SKM-1 (cell line): Measurements from ENCODE around the gene MND1.

Source experiments
- DNase-seq: peaks from one replicate; lab custom pipeline; 2025; ENCODE audit not compliant: unreplicated experiment; lab: John Stamatoyannopoulos, UW

MND1 gene

GRCh38 chr4:153344131-153345011 lies at the start of gene MND1:
Gene MND1 (plus strand): TSS chr4:153344688. CDS start chr4:153344738, 50 bp downstream.
- DNase-seq, result peak; percentile 82

GRCh38 chr4:153295131-153295755 lies 49.2 kb upstream of the MND1 start:
- no peak for DNase-seq

GRCh38 chr4:153296040-153296823 lies 48.3 kb upstream of the MND1 start:
- DNase-seq, result no peak

GRCh38 chr4:153297116-153297515 lies 47.4 kb upstream of the MND1 start:
- no peak for DNase-seq

GRCh38 chr4:153310793-153311192 lies 33.7 kb upstream of the MND1 start:
- DNase-seq, result no peak

DNA sequence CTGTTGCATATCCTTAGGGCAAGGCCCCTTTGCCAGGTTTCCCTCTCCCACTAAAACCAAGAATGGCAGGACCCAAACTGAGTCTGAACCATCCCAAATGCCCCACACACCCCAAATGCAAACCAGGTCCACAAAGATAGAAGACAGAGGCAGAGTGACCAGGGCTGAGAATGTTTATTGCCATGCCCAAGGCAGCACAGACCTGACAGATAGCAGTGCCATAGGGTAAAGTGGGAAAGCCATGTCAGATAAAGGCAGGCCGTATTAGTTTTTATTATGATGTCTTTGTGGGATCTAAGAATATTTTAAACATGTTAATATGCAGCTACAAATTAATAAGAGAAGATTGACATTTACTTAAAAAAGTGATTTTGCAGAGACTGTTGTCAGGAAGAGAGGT lies 29.6 kb upstream of the MND1 start:
- DNase-seq, result no peak

DNA sequence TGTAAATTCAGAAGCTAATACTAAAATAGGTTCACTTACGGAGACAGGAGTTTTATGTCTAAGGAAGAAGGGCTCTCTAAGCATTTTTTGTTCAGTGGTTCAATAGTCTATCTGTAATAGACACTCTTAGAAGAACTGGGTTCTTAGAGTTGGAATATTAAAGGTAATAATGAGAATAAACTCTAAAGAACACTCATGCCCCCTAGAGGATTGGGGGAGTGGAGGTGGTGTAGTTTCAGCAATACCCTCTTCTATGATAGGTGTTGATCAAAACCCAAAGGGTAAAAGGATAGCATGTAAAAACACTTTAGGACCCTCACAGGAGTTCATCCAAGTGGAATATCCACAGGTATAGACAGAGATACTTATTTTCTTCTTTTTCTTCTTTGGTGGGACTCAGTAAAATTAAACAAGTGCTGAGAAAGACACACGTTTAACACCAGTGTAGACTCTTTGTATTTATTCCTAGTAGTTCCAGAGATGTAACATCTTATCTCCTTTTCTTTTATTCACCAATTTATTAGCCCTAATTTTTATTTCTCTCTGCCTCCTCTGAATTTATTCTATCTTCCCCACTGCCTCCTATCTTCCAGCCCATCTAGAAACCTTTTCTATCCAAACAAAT lies 25.7 kb upstream of the MND1 start:
- peak; percentile 19 for DNase-seq

GRCh38 chr4:153322791-153323190 lies 21.7 kb upstream of the MND1 start:
- DNase-seq, result no peak

GRCh38 chr4:153324046-153324445 lies 20.4 kb upstream of the MND1 start:
- no peak for DNase-seq

- no peak for DNase-seq
Measured at GRCh38 chr4:153325558-153325957, 18.9 kb upstream of the MND1 start.

DNA sequence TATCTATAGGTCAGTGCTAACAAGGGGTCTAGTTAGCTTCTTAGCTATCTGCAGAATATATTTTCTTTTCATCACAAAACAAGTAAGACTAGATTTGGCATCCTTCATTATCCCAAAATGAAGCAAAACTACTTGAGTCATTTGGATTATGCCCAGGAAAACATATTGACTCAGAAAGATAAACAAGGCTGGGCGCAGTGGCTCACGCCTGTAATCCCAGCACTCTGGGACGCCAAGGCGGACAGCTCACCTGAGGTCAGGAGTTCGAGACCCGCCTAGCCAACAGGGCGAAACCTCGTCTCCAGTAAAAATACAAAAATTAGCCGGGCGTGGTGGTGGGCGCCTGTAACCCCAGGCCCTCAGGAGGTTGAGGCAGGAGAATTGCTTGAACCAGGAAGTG lies 18.0 kb upstream of the MND1 start:
- DNase-seq, result no peak

DNA sequence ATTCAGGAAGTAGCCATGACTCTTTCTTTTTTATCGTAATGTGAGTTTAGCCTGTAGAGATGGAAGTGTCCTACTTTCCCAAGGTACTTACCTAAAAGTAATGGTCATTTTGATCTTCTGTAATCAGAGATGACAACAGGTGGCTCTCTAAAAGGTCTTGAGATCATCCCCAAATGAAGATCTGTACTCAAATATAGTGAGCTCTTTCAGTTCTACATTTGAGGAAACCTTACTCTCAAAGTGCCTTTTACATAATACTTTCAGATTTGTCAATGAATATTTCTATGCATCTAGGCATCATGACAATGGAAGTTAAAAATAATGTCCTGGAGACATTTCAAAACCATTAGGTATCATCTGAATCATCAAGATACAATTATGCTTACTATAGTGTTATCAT lies 17.2 kb upstream of the MND1 start:
- DNase-seq, result no peak

DNA sequence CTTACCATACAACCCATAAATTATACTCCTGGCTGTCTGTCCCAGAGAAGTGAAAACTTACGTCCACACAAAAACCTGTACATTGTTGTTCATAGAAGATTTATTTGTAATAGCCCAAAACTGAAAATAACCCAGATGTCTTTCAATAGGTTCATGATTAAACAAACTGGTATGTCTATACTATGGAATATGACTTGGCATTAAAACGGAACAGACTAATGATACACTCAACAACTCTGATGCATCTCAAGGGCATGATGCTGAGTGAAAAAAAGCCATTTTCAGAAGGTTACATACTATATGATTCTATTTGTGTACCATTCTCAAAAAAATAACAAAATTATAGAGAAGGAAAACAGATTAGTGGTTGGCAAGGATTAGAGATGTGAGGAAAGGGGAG lies 11.6 kb upstream of the MND1 start:
- no peak for DNase-seq

- no peak for DNase-seq
Measured at GRCh38 chr4:153333874-153334273, 10.6 kb upstream of the MND1 start.

DNA sequence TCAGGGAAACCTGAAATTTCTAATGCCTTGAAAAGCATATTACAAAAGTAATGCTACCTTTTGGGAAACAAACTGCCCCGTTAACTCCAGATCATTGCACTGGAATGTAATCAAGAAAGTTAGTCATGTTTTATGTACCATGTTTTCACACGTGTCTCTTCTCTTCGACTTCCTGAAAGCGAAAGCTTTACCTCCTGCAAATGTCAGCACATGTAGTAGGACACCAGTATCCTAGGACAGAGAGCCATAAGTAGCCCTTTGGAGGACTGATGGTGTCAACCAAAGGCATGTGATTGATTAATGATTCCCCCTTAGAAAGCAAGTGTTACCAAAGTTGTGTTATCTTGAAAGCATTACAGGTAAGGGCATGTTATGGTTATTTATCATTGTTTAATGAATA lies 8.8 kb upstream of the MND1 start:
- no peak for DNase-seq

- no peak for DNase-seq
Measured at GRCh38 chr4:153337686-153338085, 6.8 kb upstream of the MND1 start.

- peak; percentile 57 for DNase-seq
Measured at GRCh38 chr4:153341575-153342090, 2.9 kb upstream of the MND1 start.

DNA sequence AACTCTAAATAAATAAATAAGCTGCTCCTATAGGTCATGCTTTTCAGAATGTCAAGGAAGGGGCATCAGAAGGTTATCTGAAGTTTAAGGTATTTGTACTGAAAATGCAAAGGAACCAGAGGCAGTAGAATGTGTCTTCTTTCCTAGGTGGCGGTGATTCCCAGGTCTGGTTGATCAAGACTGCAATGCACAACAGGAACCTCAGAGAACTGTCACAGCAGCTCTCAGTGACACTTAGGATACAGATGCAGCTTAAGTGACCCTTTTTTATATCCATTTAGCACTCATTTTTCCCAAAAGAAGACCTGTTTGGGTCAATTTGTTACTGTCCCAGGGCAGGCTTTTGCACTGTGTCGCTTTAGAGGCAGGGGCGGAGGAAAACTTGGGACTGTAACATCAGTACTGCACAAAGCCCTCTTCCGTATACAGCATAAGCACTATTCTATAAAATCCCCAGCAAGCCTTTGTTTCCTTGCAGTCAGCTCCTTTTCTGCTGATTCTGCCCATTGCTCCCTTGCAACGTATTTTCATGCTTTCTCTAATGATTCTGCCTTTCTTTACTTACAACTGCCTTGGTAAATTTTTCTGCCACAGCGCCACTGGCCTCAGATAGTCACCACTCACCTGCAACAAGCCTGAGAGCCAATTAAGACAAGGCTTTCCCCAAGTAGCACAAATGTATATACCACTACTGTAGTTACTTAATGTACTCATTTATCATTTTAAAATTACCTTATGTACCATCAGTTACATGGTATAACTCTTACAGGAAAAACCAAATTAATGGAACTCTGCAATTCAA lies 1.5 kb upstream of the MND1 start:
- DNase-seq, result no peak

DNA sequence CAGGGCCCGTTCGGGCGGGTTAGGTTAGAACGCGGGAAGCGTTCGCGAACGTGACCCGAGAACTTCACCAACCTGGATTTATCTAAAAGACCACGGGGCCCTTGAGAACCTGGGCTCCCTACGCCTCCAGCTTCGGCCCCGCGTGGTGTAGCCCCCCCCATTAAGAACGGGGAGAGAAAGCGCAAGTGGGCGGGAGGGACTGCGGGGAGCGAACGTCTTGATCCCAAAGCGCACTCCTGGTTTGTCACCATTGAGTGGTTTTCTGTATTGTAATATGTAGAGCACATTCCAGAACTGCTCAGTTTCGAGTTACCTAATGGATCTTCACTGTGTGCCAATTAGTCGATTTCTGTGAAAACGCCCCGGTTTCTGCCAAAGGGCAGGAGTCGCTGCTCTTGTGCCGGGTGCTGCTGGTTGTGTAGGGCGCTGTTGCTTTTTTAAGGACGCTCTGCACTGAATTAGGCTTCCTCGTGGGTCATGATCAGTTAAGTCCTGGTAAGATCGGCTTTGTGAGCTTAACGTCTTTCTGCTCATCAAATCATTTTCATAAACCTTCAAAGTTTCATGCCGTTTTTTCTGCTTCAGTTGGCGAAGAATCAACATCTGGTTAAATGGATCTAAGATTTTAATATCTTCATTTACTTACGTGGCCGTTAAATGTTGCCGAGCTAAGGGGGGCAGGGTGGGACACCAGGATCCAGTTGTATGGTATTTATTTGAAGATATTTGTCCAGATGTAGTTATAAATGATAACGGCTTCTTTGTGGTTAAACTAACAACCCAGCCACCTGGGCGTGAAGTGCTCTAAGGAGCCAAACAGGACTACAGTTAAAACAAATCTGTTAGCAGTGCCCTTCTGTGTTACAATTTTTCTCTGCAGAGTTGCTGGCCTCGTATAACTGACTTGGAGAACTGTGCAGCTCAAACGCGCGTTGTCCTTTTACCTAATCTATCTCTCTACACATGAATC lies 809 bp downstream of the MND1 start:
- DNase-seq, result peak; percentile 29
